DOHH2 (cell line): ENCODE data around the gene VASH1.

Source experiments
- H3F3A ChIP-seq: fragments of 200-600 bp; sonication (generic), shearing (Covaris generic); 2 replicates; pipeline ENCODE4 v1.6.0; 2016; ENCODE audit warnings: antibody characterized with exemption, mild to moderate bottlenecking; ENCODE audit not compliant: control insufficient read depth, insufficient read depth
- H3K27ac ChIP-seq: fragments of 200-600 bp; sonication (generic); 2 replicates; pipeline ENCODE4 v1.5.1; 2014; ENCODE audit warnings: low read depth, mild to moderate bottlenecking, low read length, moderate library complexity
- H3K27me3 ChIP-seq: fragments of 200-600 bp; sonication (generic); 2 replicates; pipeline ENCODE4 v1.6.1; 2014; ENCODE audit warnings: mild to moderate bottlenecking, low read length, mixed read lengths; ENCODE audit not compliant: control insufficient read depth
- H3K36me3 ChIP-seq: fragments of 200-600 bp; sonication (generic); 2 replicates; pipeline ENCODE4 v1.6.1; 2014; ENCODE audit warnings: mild to moderate bottlenecking, low read length, moderate library complexity, mixed read lengths; ENCODE audit not compliant: control insufficient read depth
- H3K4me1 ChIP-seq: fragments of 200-600 bp; sonication (generic); 2 replicates; pipeline ENCODE4 v1.6.1; 2014; ENCODE audit warnings: mild to moderate bottlenecking, low read length, mixed read lengths; ENCODE audit not compliant: control insufficient read depth
- H3K4me2 ChIP-seq: fragments of 200-600 bp; sonication (generic); 2 replicates; pipeline ENCODE4 v1.6.0; 2014; ENCODE audit warnings: mild to moderate bottlenecking, low read length, moderate library complexity
- H3K4me3 ChIP-seq: fragments of 200-600 bp; sonication (generic); 2 replicates; pipeline ENCODE4 v1.5.1; 2014; ENCODE audit warnings: mild to moderate bottlenecking, low read length, mixed read lengths
- H3K79me2 ChIP-seq: fragments of 200-600 bp; sonication (generic); 2 replicates; pipeline ENCODE4 v1.6.1; 2014; ENCODE audit warnings: mild to moderate bottlenecking, low read length, mixed read lengths; ENCODE audit not compliant: control insufficient read depth
- H3K9me2 ChIP-seq: fragments of 200-600 bp; sonication (generic); replicated peaks from 2 replicates; pipeline ENCODE4 v1.6.1; 2014; ENCODE audit warnings: mild to moderate bottlenecking, low read length, mixed read lengths; ENCODE audit not compliant: control insufficient read depth
- H3K9me3 ChIP-seq: fragments of 200-600 bp; sonication (generic); 2 replicates; pipeline ENCODE4 v1.6.1; 2014; ENCODE audit warnings: antibody characterized with exemption, low read length, mixed read lengths; ENCODE audit not compliant: control insufficient read depth, insufficient read depth
- H4K20me1 ChIP-seq: fragments of 200-600 bp; sonication (generic); 2 replicates; pipeline ENCODE4 v1.6.0; 2014; ENCODE audit warnings: low read depth, mild to moderate bottlenecking, antibody characterized with exemption, low read length, moderate library complexity; ENCODE audit not compliant: control insufficient read depth, insufficient read depth
- CTCF ChIP-seq: fragments of 200-600 bp; sonication (generic); IDR thresholded peaks from one replicate; pipeline ENCODE4 v1.5.1; 2014; ENCODE audit warnings: antibody characterized with exemption, mild to moderate bottlenecking, low read depth, low read length; ENCODE audit not compliant: poor library complexity, severe bottlenecking
- EZH2phosphoT487 ChIP-seq: fragments of 200-600 bp; sonication (generic); IDR thresholded peaks from 2 replicates; pipeline ENCODE4 v1.6.1; 2017; ENCODE audit warnings: borderline replicate concordance, mild to moderate bottlenecking, antibody characterized with exemption, low read length, moderate library complexity, mixed read lengths

Gene VASH1

DNA sequence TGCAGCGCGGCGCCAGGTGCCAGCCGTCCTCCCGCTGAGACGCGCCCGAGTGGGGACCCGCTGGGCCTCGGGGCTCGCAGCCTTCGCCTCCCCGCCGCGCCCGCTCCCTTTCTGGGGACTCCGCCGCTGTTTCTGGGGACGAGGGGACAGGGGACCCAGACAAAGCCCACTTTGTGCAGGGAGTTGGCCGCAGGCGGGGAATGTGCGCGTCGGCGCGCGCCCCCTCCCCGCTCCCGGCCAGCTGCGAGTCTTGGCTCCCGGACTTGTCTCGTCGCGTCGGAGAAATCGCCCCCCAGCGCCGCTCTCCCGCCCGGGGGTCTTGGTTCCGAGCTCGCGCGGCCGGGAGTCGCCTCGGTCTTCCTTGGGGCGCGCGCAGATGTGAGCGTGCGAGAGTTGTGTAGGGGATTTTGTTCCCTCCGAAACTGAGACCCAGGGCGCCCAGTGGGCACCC lies 717 bp downstream of the VASH1 start:
- Histone ChIP-seq H3K36me3 (no peaks in the 10 kb centered on the region), H3K9me2 (no peaks in the 10 kb centered on the region), H3K27ac (no peak overlapping the region), H3K9me3 (no peaks in the 10 kb centered on the region), H3K27me3 (peaks cover 20% of the 10 kb centered on the region), H3K79me2 (no peaks in the 10 kb centered on the region), H3K4me2 (no peak overlapping the region), H3F3A (no peaks in the 10 kb centered on the region; the same call in 1 of the 2 replicates), H3K4me3 (no peak overlapping the region), H3K4me1 (no peaks in the 10 kb centered on the region), H4K20me1 (no peaks in the 10 kb centered on the region)
- TF ChIP-seq CTCF (no peak), EZH2phosphoT487 (no peak)

GRCh38 chr14:76762411-76763095 lies 1.3 kb downstream of the VASH1 start:
- H3K36me3 ChIP-seq, result no peaks in the 10 kb centered on the region
- H3K4me2 ChIP-seq, result no peak overlapping the region
- H3K4me3 ChIP-seq, result no peak overlapping the region
- H3K27ac ChIP-seq, result no peak overlapping the region
- H3K27me3 ChIP-seq, result peaks cover 20% of the 10 kb centered on the region
- no peaks in the 10 kb centered on the region for H3K4me1 ChIP-seq
- H3K9me2 ChIP-seq, result no peaks in the 10 kb centered on the region
- no peaks in the 10 kb centered on the region for H3K9me3 ChIP-seq
- no peaks in the 10 kb centered on the region for H4K20me1 ChIP-seq
- H3K79me2 ChIP-seq, result no peaks in the 10 kb centered on the region
- no peak for TF ChIP-seq EZH2phosphoT487
- no peak for TF ChIP-seq CTCF
- H3F3A ChIP-seq, result no peaks in the 10 kb centered on the region; the same call in 1 of the 2 replicates

DNA sequence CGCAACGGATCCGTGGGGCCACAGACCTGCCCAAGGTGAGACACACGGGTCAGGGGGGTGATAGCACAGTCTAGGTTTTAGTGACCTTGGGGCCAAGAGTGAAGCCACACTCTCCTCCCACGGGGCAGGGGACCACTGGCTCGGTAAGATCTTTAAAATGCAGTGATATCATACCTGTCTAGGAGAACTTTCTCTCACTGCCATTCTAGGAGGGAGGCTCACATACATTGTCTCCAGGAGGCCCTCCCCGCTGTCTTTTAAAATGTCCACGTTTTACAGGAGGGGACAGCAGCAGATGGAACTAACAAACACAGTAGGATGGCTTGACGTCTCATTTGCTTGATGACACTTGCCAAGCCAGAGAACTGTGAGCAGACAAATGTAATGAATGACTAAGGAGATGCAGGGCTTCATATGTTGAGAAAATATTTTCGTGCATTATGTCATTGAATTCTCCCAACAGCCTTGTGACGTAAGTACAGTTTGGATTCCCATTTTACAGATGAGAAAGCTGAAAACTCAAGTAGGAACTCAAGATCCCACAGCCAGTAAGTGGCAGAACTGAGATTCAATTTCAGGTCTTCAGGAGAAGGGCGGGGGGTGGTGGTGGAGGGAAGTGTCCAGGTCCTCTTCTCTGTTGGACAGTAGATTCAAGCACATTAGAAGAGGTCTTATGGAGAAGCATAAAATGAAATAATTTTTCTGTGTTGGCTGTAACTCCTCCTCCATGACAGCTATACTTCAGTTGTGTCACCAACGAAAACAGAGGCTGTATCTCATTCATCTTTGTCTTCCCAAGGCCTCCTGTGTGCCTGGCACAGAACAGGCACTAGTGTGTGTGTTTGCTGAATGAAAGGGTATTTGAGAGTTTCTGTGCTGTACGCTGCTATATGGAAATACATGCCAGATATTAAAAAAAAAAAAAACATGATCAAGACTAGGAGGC lies 2.1 kb downstream of the VASH1 start:
- no peak overlapping the region for H3K4me3 ChIP-seq
- no peaks in the 10 kb centered on the region for H3K79me2 ChIP-seq
- H3K36me3 ChIP-seq, result no peaks in the 10 kb centered on the region
- H4K20me1 ChIP-seq, result no peaks in the 10 kb centered on the region
- TF ChIP-seq EZH2phosphoT487 (no peak), CTCF (no peak)
- H3K27ac ChIP-seq, result no peak overlapping the region
- H3K4me1 ChIP-seq, result peaks cover 6% of the 10 kb centered on the region
- no peaks in the 10 kb centered on the region; the same call in 1 of the 2 replicates for H3F3A ChIP-seq
- H3K9me3 ChIP-seq, result no peaks in the 10 kb centered on the region
- H3K4me2 ChIP-seq, result no peak overlapping the region
- peaks cover 20% of the 10 kb centered on the region for H3K27me3 ChIP-seq
- H3K9me2 ChIP-seq, result no peaks in the 10 kb centered on the region
